Measurements from ENCODE around the gene COL4A5.

COL4A5 gene

GRCh38 chrX:108731153-108731552 lies 291.5 kb downstream of the COL4A5 start:
- TF ChIP-seq CTCF (IDR thresholded peaks at IDR 0.05; ENCODE audit: extremely low read depth, missing control alignments) = no peak
- DNase-seq (ENCODE audit: low spot score) = no peak

GRCh38 chrX:108732630-108733321 lies 293.1 kb downstream of the COL4A5 start:
- DNase-seq (ENCODE audit: low spot score) = peak; percentile 1
- no peak for TF ChIP-seq CTCF (IDR thresholded peaks at IDR 0.05; ENCODE audit: extremely low read depth, missing control alignments)

- peak; percentile 0 for DNase-seq (ENCODE audit: low spot score)
- no peak for TF ChIP-seq CTCF (IDR thresholded peaks at IDR 0.05; ENCODE audit: extremely low read depth, missing control alignments)
These were observed 294.8 kb downstream of the COL4A5 start for GRCh38 chrX:108734426-108734825.

GRCh38 chrX:108735091-108735678 lies 295.5 kb downstream of the COL4A5 start:
- DNase-seq (ENCODE audit: low spot score) = peak; percentile 10
- TF ChIP-seq CTCF (IDR thresholded peaks at IDR 0.05; ENCODE audit: extremely low read depth, missing control alignments) = no peak

- peak; percentile 7 for DNase-seq (ENCODE audit: low spot score)
- no peak for TF ChIP-seq CTCF (IDR thresholded peaks at IDR 0.05; ENCODE audit: extremely low read depth, missing control alignments)
These were observed 296.3 kb downstream of the COL4A5 start for GRCh38 chrX:108735679-108736508.

- TF ChIP-seq CTCF (IDR thresholded peaks at IDR 0.05; ENCODE audit: extremely low read depth, missing control alignments) = no peak
- DNase-seq (ENCODE audit: low spot score) = peak; percentile 7
These were observed 297.2 kb downstream of the COL4A5 start, which contains the start of gene IRS4 for GRCh38 chrX:108736509-108737479. IRS4 (minus strand) TSS chrX:108736563.
